Germinal center (tissue), 1 donor: ENCODE data around the gene PTOV1.
A peak's percentile ranks its signal among the peaks of the same experiment; 100 is the strongest.

Experiments
- DNase-seq: peaks from one replicate; pipeline ENCODE4 v3.0.0; 2012; ENCODE audit warnings: mixed read lengths, low spot score

Gene PTOV1

GRCh38 chr19:49888510-49888824 lies 37.5 kb downstream of the PTOV1 start:
- DNase-seq, result no peak

- DNase-seq, result no peak
These were observed 38.2 kb downstream of the PTOV1 start for GRCh38 chr19:49889038-49889686.

- peak; percentile 64 for DNase-seq
These were observed 38.9 kb downstream of the PTOV1 start for GRCh38 chr19:49889687-49890348.

GRCh38 chr19:49890349-49891311 lies 39.7 kb downstream of the PTOV1 start:
- peak; percentile 83 for DNase-seq

- no peak for DNase-seq
These were observed 40.4 kb downstream of the PTOV1 start for GRCh38 chr19:49891393-49891792.

GRCh38 chr19:49892716-49893115 lies 41.8 kb downstream of the PTOV1 start:
- no peak for DNase-seq

GRCh38 chr19:49894011-49894664 lies 43.2 kb downstream of the PTOV1 start:
- no peak for DNase-seq

- no peak for DNase-seq
These were observed 44.1 kb downstream of the PTOV1 start for GRCh38 chr19:49894879-49895565.

- no peak for DNase-seq
These were observed 44.8 kb downstream of the PTOV1 start for GRCh38 chr19:49895566-49896297.

GRCh38 chr19:49896863-49897621 lies 46.1 kb downstream of the PTOV1 start, which contains the start of gene IL4I1:
Gene IL4I1 (minus strand): TSS chr19:49896887. CDS start chr19:49896160, 727 bp downstream.
- DNase-seq, result peak; percentile 86

- no peak for DNase-seq
These were observed 53.2 kb downstream of the PTOV1 start for GRCh38 chr19:49904136-49904535.

- DNase-seq, result no peak
These were observed 56.1 kb downstream of the PTOV1 start for GRCh38 chr19:49906879-49907564.

- DNase-seq, result peak; percentile 70
These were observed 56.9 kb downstream of the PTOV1 start for GRCh38 chr19:49907745-49908446.

- no peak for DNase-seq
These were observed 57.8 kb downstream of the PTOV1 start for GRCh38 chr19:49908480-49909420.

- DNase-seq, result no peak
These were observed 59.2 kb downstream of the PTOV1 start for GRCh38 chr19:49910179-49910578.
